ENCODE results near the gene NSMCE1. TPM values are rescaled to one million over a fixed set of nuclear protein-coding genes. Genes with fewer than 3 reads are reported as not detected.

The NSMCE1 gene
- total and polyA plus RNA-seq, 8 donors = 27.6 to 37.9 (median 31.7) TPM

GRCh38 chr16:27245276-27246172, 23.0 kb downstream of the NSMCE1 start:
- no peaks in the 10 kb centered on the region for H3K9me3 ChIP-seq
- H3K4me1 ChIP-seq = peaks cover 0 to 4% (median 2%) of the 10 kb centered on the region in 3 donors
- H3K27ac ChIP-seq = no peak overlapping the region
- intact Hi-C loops (cut with DNase I) = no loop called here
- 76 to 79% methylated on average over 19 of the region's 19 CpGs for whole genome bisulfite sequencing, 2 donors
- H3K27me3 ChIP-seq = no peaks in the 10 kb centered on the region
- H3K36me3 ChIP-seq = no peaks in the 10 kb centered on the region
- ATAC-seq = peak; percentile 21 to 62 (median 54)
- TF ChIP-seq CTCF (IDR thresholded peaks at IDR 0.05) = no peak
- no peak for DNase-seq
- no peak overlapping the region for H3K4me3 ChIP-seq
- FAIRE-seq = no peak

GRCh38 chr16:27244363-27244755, 24.2 kb downstream of the NSMCE1 start:
- H3K27me3 ChIP-seq = no peaks in the 10 kb centered on the region
- FAIRE-seq (no peak), DNase-seq (no peak), ATAC-seq (no peak)
- no peak for TF ChIP-seq CTCF (IDR thresholded peaks at IDR 0.05)
- no peak overlapping the region for H3K4me3 ChIP-seq
- peaks cover 0 to 4% (median 2%) of the 10 kb centered on the region in 3 donors for H3K4me1 ChIP-seq
- H3K27ac ChIP-seq = no peak overlapping the region
- intact Hi-C loops (cut with DNase I) = no loop called here
- H3K36me3 ChIP-seq = no peaks in the 10 kb centered on the region
- 96% methylated on average over 7 of the region's 7 CpGs for WGBS, 2 donors
- H3K9me3 ChIP-seq = no peaks in the 10 kb centered on the region

GRCh38 chr16:27243725-27244362, 24.7 kb downstream of the NSMCE1 start:
- Histone ChIP-seq H3K27me3 (no peaks in the 10 kb centered on the region), H3K27ac (peak overlapping the region in 2 of 4 donors; percentile 53 to 65), H3K36me3 (no peaks in the 10 kb centered on the region), H3K9me3 (no peaks in the 10 kb centered on the region), H3K4me1 (peaks cover 0 to 4% (median 2%) of the 10 kb centered on the region in 3 donors), H3K4me3 (no peak overlapping the region)
- DNase-seq (no peak), ATAC-seq (no peak), FAIRE-seq (no peak)
- no peak for TF ChIP-seq CTCF (IDR thresholded peaks at IDR 0.05)
- WGBS, 2 donors = 94 to 95% methylated on average over 11 of the region's 11 CpGs
- intact Hi-C loops (cut with DNase I) = no loop called here

GRCh38 chr16:27242868-27243590, 25.5 kb downstream of the NSMCE1 start:
- no peak for FAIRE-seq
- Histone ChIP-seq H3K4me1 (peaks cover 0 to 4% (median 2%) of the 10 kb centered on the region in 3 donors), H3K27me3 (no peaks in the 10 kb centered on the region), H3K36me3 (no peaks in the 10 kb centered on the region), H3K27ac (peak overlapping the region in 3 of 4 donors; percentile 3 to 65 (median 53)), H3K4me3 (no peak overlapping the region), H3K9me3 (no peaks in the 10 kb centered on the region)
- TF ChIP-seq CTCF (IDR thresholded peaks at IDR 0.05) = no peak
- no peak for DNase-seq
- ATAC-seq = peak; percentile 53 to 80 (median 77)
- WGBS, 2 donors = 40 to 51% methylated on average over 13 of the region's 13 CpGs
- intact Hi-C loops (cut with DNase I) = no loop called here

Measured in pancreas (tissue), 10 donors.